SK-N-SH treated with all-trans-retinoic acid at 6 μM for 48 hours (cell line): ENCODE measurements around the gene TTC3.
"Not testable (repeated sequence)": the region's sequence is repeated elsewhere in the genome, so short reads cannot be mapped to it uniquely, and the experiment has no call there.

Source experiments
- ATAC-seq: fragments of 200-7000 bp; cut with Tn5 transposase; 3 replicates; pipeline ENCODE4 v1.9.1; 2020; ENCODE audit warnings: mild to moderate bottlenecking, moderate library complexity
- ARNTL ChIP-seq: fragments of 450-650 bp; formaldehyde crosslinking; IDR thresholded peaks from 2 replicates; pipeline ENCODE4 v1.5.0; 2020; ENCODE audit warnings: low read depth, mild to moderate bottlenecking, moderate library complexity, borderline replicate concordance
- BACH2 ChIP-seq: fragments of 250-450 bp; sonication (Bioruptor Pico); IDR thresholded peaks from 2 replicates; pipeline ENCODE4 v1.9.0; 2021; ENCODE audit warnings: mild to moderate bottlenecking, borderline replicate concordance
- CSDC2 ChIP-seq: fragments of 250-450 bp; sonication (Bioruptor Pico); IDR thresholded peaks from 2 replicates; pipeline ENCODE4 v1.5.0; 2020; ENCODE audit warnings: mild to moderate bottlenecking, moderate library complexity
- CSRNP3 ChIP-seq: fragments of 250-450 bp; sonication (Bioruptor Pico); IDR thresholded peaks from 2 replicates; pipeline ENCODE4 v1.5.1; 2021; ENCODE audit warnings: mild to moderate bottlenecking, moderate library complexity
- ESRRG ChIP-seq: fragments of 250-450 bp; sonication (Bioruptor Pico); IDR thresholded peaks from 2 replicates; pipeline ENCODE4 v1.6.1; 2021; ENCODE audit warnings: mild to moderate bottlenecking
- GLIS3 ChIP-seq: fragments of 250-450 bp; sonication (Bioruptor Pico); IDR thresholded peaks from 2 replicates; pipeline ENCODE4 v1.5.0; 2020; ENCODE audit warnings: mild to moderate bottlenecking, moderate library complexity
- ISL1 ChIP-seq: fragments of 250-450 bp; sonication (Bioruptor Pico); IDR thresholded peaks from 2 replicates; pipeline ENCODE4 v2.1.2; 2022; ENCODE audit warnings: mild to moderate bottlenecking, moderate library complexity
- OSR1 ChIP-seq: fragments of 250-450 bp; sonication (Bioruptor Pico); IDR thresholded peaks from 2 replicates; pipeline ENCODE4 v1.8.0; 2022; ENCODE audit warnings: moderate library complexity, mild to moderate bottlenecking, inconsistent platforms
- POU6F1 ChIP-seq: fragments of 250-450 bp; sonication (Bioruptor Pico); IDR thresholded peaks from 2 replicates; pipeline ENCODE4 v1.8.0; 2021; ENCODE audit warnings: low read depth, mild to moderate bottlenecking, moderate library complexity, borderline replicate concordance
- PPARA ChIP-seq: fragments of 250-450 bp; sonication (Bioruptor Pico); IDR thresholded peaks from 2 replicates; pipeline ENCODE4 v1.5.0; 2020; ENCODE audit warnings: mild to moderate bottlenecking, borderline replicate concordance
- RARB ChIP-seq: fragments of 250-450 bp; sonication (Bioruptor Pico); IDR thresholded peaks from 2 replicates; pipeline ENCODE4 v1.8.0; 2021; ENCODE audit warnings: mild to moderate bottlenecking, moderate library complexity
- SNAI2 ChIP-seq: fragments of 250-450 bp; sonication (Bioruptor Pico); IDR thresholded peaks from 2 replicates; pipeline ENCODE4 v1.5.0; 2020; ENCODE audit warnings: mild to moderate bottlenecking, moderate library complexity
- TCF4 ChIP-seq: fragments of 250-450 bp; sonication (Bioruptor Pico); IDR thresholded peaks from 2 replicates; pipeline ENCODE4 v1.8.0; 2021; ENCODE audit warnings: mild to moderate bottlenecking, moderate library complexity, borderline replicate concordance
- TOX ChIP-seq: fragments of 250-450 bp; sonication (Bioruptor Pico); IDR thresholded peaks from 2 replicates; pipeline ENCODE4 v1.8.0; 2021; ENCODE audit warnings: mild to moderate bottlenecking, moderate library complexity, borderline replicate concordance
- TSHZ2 ChIP-seq: fragments of 250-450 bp; sonication (Bioruptor Pico); IDR thresholded peaks from 2 replicates; pipeline ENCODE4 v1.5.0; 2020; ENCODE audit warnings: mild to moderate bottlenecking, moderate library complexity
- ZC3H10 ChIP-seq: fragments of 250-450 bp; sonication (Bioruptor Pico); IDR thresholded peaks from 2 replicates; pipeline ENCODE4 v1.5.1; 2021; ENCODE audit warnings: mild to moderate bottlenecking, moderate library complexity
- ZFP3 ChIP-seq: fragments of 250-450 bp; sonication (Bioruptor Pico); IDR thresholded peaks from 2 replicates; pipeline ENCODE4 v1.5.0; 2020; ENCODE audit warnings: mild to moderate bottlenecking, moderate library complexity
- ZFP30 ChIP-seq: fragments of 450-650 bp; formaldehyde crosslinking; IDR thresholded peaks from 2 replicates; pipeline ENCODE4 v1.5.0; 2022; ENCODE audit warnings: mild to moderate bottlenecking, moderate library complexity
- ZNF565 ChIP-seq: fragments of 450-650 bp; formaldehyde crosslinking; conservative IDR thresholded peaks from 2 replicates; pipeline ENCODE4 v1.5.0; 2020; ENCODE audit warnings: low read depth, mild to moderate bottlenecking, moderate library complexity
- ZNF70 ChIP-seq: fragments of 450-650 bp; formaldehyde crosslinking; IDR thresholded peaks from 2 replicates; pipeline ENCODE4 v1.5.0; 2020; ENCODE audit warnings: mild to moderate bottlenecking, moderate library complexity
- ZNF8 ChIP-seq: fragments of 450-650 bp; formaldehyde crosslinking; IDR thresholded peaks from 2 replicates; pipeline ENCODE4 v1.5.0; 2020; ENCODE audit warnings: mild to moderate bottlenecking, moderate library complexity
- TF ChIP-seq, protein P1 (sequence below): fragments of 250-450 bp; sonication (Bioruptor Pico); IDR thresholded peaks from 2 replicates; pipeline ENCODE4 v1.5.1; 2020; ENCODE audit warnings: low read depth, mild to moderate bottlenecking, moderate library complexity
- TF ChIP-seq, protein P2 (sequence below): fragments of 250-450 bp; sonication (Bioruptor Pico); IDR thresholded peaks from 2 replicates; pipeline ENCODE4 v1.8.0; 2020; ENCODE audit warnings: mild to moderate bottlenecking, moderate library complexity, borderline replicate concordance

TTC3 gene

DNA sequence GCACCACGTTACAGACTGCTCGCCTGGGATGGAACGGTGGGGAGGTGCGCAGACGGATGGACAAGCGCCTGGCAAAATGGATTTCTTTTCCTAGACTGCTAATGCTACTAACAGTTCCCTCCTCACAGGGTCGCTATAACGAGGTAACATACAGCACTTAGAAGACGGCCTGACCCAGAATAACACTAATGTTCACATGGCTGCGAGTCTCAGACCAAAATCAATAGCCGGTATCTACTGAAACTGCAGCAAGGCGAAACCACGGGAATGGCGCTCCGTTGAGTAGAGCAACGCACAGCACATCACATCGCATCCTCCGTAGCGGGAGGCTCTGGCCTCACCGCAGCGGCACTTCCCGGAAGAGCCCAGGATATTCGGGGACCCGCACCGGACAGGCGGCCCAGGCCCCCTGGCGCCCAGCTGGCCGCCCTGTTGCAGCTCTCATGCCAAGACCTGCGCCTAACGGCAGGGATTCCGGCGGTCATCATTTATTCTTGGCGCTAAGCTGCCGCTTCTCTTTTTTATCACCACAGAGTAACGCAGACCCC is 147.5 kb downstream of the TTC3 start (continued):
- TF ChIP-seq ZNF70 (CRISPR knock-in tag), result no peak
- TF ChIP-seq TOX (CRISPR knock-in tag), result no peak
- no peak for TF ChIP-seq ZNF8

DNA sequence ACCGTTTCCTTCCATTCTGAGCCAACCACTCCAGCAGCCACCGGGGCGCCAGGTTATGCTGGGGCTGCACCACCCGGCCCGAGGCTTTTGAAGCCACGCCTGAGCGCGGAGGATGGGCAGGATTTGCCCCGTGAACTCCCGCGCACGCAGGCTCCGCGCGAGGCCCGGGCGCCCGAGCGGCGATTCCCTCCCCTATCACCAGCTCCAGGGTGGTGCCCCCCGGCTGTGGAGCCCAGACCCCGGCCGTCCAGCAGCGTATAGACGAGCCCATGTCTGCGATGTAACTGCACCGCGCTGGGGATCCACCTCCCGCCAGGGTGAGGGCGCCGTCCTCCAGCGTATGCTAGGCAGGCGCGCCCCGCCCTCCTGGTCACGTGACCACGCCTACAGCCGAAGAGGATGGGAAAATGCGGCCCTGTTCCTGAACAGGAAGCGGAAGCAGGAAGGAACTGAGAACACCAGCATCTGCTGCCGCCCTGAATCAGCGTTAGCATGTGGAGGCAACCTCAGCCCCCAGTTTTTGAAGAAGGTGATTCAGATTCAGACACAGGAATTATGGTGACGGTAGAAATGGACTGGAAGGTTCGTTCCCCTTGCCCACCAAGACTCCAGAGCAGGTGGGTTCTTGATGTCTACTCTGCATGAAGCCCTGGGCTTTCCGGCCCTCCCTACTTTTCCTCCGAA is 148.1 kb downstream of the TTC3 start:
- peak; percentile 51; the same call in 1 of the 2 replicates for TF ChIP-seq CSRNP3
- TF ChIP-seq, protein P1, sequence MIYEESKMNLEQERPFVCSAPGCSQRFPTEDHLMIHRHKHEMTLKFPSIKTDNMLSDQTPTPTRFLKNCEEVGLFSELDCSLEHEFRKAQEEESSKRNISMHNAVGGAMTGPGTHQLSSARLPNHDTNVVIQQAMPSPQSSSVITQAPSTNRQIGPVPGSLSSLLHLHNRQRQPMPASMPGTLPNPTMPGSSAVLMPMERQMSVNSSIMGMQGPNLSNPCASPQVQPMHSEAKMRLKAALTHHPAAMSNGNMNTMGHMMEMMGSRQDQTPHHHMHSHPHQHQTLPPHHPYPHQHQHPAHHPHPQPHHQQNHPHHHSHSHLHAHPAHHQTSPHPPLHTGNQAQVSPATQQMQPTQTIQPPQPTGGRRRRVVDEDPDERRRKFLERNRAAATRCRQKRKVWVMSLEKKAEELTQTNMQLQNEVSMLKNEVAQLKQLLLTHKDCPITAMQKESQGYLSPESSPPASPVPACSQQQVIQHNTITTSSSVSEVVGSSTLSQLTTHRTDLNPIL (CRISPR knock-in tag), result no peak
- TF ChIP-seq ZNF565 (CRISPR knock-in tag), result 0 out of 2 replicates have a peak, but pooled peaks have one; percentile 41
- TF ChIP-seq POU6F1 (CRISPR knock-in tag), result no peak
- TF ChIP-seq ZNF8, result no peak
- no peak for TF ChIP-seq ARNTL (CRISPR knock-in tag)
- TF ChIP-seq ISL1 (CRISPR knock-in tag), result no peak
- no peak for TF ChIP-seq OSR1 (CRISPR knock-in tag)
- TF ChIP-seq ZNF70 (CRISPR knock-in tag), result no peak; the same call in 1 of the 2 replicates
- no peak for TF ChIP-seq BACH2
- no peak for TF ChIP-seq SNAI2 (CRISPR knock-in tag)
- TF ChIP-seq TCF4 (CRISPR knock-in tag), result peak; percentile 19; the same call in 1 of the 2 replicates
- no peak for TF ChIP-seq PPARA (CRISPR knock-in tag)
- peak; percentile 85 for TF ChIP-seq ZFP3
- 0 out of 2 replicates have a peak, but pooled peaks have one; percentile 61 for TF ChIP-seq CSDC2 (CRISPR knock-in tag)
- TF ChIP-seq, protein P2, sequence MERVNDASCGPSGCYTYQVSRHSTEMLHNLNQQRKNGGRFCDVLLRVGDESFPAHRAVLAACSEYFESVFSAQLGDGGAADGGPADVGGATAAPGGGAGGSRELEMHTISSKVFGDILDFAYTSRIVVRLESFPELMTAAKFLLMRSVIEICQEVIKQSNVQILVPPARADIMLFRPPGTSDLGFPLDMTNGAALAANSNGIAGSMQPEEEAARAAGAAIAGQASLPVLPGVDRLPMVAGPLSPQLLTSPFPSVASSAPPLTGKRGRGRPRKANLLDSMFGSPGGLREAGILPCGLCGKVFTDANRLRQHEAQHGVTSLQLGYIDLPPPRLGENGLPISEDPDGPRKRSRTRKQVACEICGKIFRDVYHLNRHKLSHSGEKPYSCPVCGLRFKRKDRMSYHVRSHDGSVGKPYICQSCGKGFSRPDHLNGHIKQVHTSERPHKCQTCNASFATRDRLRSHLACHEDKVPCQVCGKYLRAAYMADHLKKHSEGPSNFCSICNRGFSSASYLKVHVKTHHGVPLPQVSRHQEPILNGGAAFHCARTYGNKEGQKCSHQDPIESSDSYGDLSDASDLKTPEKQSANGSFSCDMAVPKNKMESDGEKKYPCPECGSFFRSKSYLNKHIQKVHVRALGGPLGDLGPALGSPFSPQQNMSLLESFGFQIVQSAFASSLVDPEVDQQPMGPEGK (CRISPR knock-in tag), result no peak
- no peak for TF ChIP-seq ZC3H10
- peak; percentile 39; the same call in 1 of the 2 replicates for TF ChIP-seq ZFP30 (CRISPR knock-in tag)
- peak; percentile 32; the same call in 1 of the 2 replicates for TF ChIP-seq GLIS3
- TF ChIP-seq TOX (CRISPR knock-in tag), result no peak
- no peak for TF ChIP-seq RARB (CRISPR knock-in tag)
- TF ChIP-seq TSHZ2 (CRISPR knock-in tag), result peak; percentile 33; the same call in 1 of the 2 replicates
- peak; percentile 21; the same call in 1 of the 2 replicates for TF ChIP-seq ESRRG (CRISPR knock-in tag)
- ATAC-seq, result peak; percentile 92

GRCh38 chr21:37222248-37222647 is 149.2 kb downstream of the TTC3 start:
- not testable (repeated sequence) for ATAC-seq
